Measurements from ENCODE around the gene TMEM98.
"Not testable (repeated sequence)": the region's sequence is repeated elsewhere in the genome, so short reads cannot be mapped to it uniquely, and the experiment has no call there.

Gene TMEM98

DNA sequence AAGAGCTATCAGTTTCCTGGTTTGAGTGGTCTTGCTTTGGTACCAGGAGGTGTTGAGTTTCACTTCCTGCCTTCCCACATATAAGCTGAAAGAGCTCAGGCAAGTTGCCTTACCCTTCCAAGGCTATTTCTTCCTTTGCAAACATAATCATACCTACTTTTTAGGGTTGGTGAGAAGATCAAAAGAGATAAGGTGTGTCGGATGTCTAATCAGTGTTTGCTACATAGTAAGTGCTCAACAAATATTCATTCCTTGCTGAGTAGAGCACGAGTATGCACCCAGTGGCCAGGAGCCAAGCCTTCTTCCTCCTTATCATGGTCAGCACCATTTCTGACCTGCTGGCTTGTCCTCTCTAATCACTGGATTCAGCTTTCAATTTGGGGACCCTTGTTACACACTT is 12.7 kb upstream of the TMEM98 start:
- no peak for DNase-seq

GRCh38 chr17:32916134-32916533 is 11.8 kb upstream of the TMEM98 start:
- no peak for DNase-seq

- no peak for DNase-seq
Measured at GRCh38 chr17:32917081-32917480, 10.9 kb upstream of the TMEM98 start.

GRCh38 chr17:32917842-32918241 is 10.1 kb upstream of the TMEM98 start:
- no peak for DNase-seq

GRCh38 chr17:32919876-32920275 is 8.1 kb upstream of the TMEM98 start:
- DNase-seq: not testable (repeated sequence)

- no peak for DNase-seq
Measured at GRCh38 chr17:32920293-32920692, 7.7 kb upstream of the TMEM98 start.

DNA sequence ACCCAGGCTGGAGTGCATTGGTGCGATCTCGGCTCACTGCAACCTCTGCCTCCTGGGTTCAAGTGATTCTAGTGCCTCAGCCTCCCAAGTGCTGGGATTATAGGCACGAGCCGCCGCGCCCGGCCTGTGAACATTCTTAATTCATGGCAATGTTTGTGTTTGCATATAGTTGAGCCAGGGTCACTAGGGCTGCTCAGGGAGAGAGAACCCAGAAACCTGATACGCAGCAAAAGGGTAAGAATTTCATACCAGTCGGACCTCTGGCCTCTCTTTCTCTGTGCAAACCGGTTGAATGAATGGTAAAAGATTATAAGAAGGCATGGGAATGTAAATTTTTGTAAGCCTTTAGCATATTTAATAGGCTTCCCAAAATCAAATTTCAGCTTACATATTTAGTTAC is 6.9 kb upstream of the TMEM98 start:
- DNase-seq: no peak

GRCh38 chr17:32923905-32924304 is 4.0 kb upstream of the TMEM98 start:
- not testable (repeated sequence) for DNase-seq

DNA sequence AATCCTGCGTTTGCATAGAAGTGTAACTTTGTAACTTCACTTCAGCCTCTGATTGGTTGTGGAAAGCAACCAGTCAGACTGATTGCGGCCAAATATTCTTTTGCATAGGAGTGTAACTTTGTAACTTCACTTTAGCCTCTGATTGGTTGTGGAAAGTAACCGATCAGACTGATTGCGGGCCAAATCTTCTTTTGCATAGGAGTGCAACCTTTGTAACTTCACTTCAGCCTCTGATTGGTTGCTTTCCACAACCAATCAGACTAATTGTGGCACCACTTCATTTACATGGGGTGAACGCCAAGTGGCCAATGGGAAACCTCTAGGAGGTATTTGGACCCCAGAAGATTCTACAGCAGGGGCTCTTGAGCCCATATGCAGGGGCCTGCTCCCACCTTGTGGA is 1.8 kb upstream of the TMEM98 start:
- DNase-seq: no peak

- not testable (repeated sequence) for DNase-seq
Measured at GRCh38 chr17:32926789-32927188, 1.2 kb upstream of the TMEM98 start.

GRCh38 chr17:32927201-32927723 is 691 bp upstream of the TMEM98 start:
- DNase-seq: no peak

DNA sequence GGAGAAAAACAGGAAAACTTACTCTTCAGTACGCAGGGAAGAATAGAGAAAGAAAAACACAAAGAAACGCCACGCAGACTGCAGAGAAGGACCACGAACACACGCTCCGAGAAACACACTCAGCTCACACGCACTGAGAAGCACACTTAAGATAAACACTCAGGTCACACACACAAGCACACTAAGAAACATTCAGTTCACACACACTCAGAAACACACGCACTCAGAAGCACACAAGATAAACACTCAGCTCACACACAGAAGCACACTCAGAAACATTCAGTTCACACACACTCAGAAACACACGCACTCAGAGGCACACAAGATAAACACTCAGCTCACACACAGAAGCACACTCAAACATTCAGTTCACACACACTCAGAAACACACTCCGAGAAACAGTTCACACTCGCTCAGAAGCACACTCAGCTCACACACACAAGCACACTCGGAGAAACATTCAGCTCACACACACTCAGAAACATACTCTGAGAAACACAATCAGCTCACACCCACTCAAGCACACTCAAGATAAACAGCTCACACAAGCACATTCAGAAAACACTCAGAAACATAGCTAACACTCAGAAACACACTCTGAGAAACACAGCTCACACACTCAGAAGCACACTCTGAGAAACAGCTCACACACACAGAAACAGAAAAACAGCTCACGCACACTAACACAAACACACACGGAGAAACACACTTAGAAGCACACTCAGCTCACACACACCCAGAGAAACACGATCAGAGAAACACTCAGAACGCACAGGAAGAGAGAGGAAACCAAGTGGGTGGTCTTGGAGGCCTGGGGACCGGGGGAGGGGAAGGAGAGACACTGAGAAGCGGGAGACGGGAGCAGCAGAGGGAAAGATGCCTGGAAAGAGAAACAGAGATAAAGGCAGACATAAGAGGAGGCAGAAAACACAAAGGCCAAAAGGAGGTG is 908 bp downstream of the TMEM98 start:
- peak; percentile 39 for DNase-seq

GRCh38 chr17:32929588-32929987 is 1.6 kb downstream of the TMEM98 start:
- no peak for DNase-seq

DNA sequence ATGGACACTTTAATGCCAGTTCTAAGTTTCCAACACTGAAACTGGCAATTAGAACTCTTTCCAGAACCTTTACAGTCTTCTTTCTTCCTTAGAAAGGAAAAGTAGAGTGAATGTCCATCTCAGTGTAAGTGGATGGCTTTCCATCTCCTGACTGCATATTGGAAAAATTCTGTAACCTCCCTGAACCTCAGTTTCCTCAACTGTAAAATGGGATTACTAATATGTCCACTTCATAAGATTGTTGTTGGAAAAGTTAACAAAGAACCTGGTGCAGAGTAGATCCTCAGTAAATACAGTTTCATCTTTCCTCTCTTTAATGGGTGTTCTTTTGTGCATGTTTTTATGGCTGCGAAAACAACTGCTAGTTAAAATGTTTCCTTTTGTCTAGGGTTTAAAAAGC is 2.6 kb downstream of the TMEM98 start:
- no peak for DNase-seq

GRCh38 chr17:32931686-32932085 is 3.7 kb downstream of the TMEM98 start:
- no peak for DNase-seq

DNA sequence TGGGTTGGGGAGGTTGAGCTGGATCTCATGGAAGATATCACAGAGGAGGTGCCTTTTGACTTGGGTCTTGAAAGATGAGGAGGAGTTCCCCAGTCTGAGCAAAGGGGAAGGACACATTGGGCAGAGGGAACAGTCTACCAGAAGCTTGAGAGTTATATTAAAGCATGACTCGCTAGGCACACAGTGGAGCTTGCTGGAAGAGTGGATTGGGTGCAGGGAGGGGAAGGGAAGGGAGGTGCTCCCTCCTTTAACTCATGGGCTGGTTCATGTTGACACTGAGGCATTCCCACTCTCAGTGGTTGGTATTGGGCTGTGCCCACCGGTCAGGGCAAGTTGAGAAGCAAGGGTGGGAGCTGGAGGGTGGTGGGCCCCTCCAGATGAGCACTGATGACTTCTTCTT is 5.9 kb downstream of the TMEM98 start:
- DNase-seq: no peak

DNA sequence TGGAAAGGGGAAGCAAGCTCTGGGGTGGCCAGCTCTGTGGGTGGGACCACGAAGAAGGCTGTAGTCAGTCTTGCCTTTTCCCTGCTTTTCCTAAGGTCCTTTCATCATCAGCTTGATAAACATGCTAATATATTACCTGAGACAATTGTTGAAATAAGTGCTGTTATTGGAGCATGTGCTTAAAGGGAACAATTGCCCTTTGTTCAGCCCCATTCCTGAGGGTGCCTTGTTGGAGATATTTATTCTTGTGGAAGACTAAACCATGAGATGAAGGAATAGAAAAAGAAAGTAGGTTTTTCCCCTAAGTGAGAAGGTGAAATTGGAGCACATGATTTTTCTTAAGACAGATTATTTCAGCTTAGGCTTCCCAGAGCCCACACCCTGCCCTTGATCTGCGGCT is 7.8 kb downstream of the TMEM98 start:
- no peak for DNase-seq

- no peak for DNase-seq
Measured at GRCh38 chr17:32936186-32936893, 8.4 kb downstream of the TMEM98 start.

- DNase-seq: peak; percentile 53
Measured at GRCh38 chr17:32936894-32937500, 9.0 kb downstream of the TMEM98 start.

GRCh38 chr17:32940706-32941390 is 12.9 kb downstream of the TMEM98 start:
- no peak for DNase-seq

GRCh38 chr17:32941419-32942032 is 13.6 kb downstream of the TMEM98 start:
- no peak for DNase-seq

DNA sequence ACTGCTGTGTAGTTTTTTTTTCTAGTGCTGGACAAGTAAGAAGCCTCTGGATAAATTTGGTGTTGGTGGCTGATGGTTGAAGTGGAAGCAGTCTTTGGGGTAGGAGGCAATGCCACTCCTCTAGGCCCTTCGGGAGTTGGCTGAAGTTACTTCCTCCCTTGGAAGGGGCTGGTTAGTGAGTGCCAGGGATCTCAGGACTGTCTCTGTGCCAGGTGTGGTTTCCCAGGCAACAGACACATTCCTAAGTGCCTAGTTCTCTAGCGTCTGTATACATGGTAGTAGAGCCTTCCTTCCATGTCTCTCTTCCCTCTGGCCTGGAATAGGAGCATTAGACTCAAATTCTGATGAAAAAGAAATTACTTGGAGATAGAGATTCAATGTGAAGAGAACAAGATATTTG is 15.3 kb downstream of the TMEM98 start:
- peak; percentile 19 for DNase-seq

All from fibroblast of skin of right quadriceps (primary cell).